ENCODE data around the gene FGD5.

Gene FGD5

GRCh38 chr3:14925729-14926591 lies 107.2 kb downstream of the FGD5 start:
- Histone ChIP-seq H3K79me2 (ENCODE audit: control insufficient read depth, low read length) (no peaks in the 10 kb centered on the region), H3K4me3 (ENCODE audit: low read length) (no peak overlapping the region), H3K4me2 (ENCODE audit: low read length) (no peak overlapping the region), H3K27ac (ENCODE audit: low read depth, low read length) (no peak overlapping the region), H3K27me3 (ENCODE audit: control insufficient read depth, low read length) (no peaks in the 10 kb centered on the region), H3F3A (ENCODE audit: control insufficient read depth, insufficient read depth) (no peaks in the 10 kb centered on the region), H3K36me3 (ENCODE audit: control insufficient read depth, low read length) (no peaks in the 10 kb centered on the region), H3K9me2 (replicated peaks; ENCODE audit: control insufficient read depth, low read length) (no peaks in the 10 kb centered on the region), H3K9me3 (ENCODE audit: control insufficient read depth, insufficient read depth, low read length) (no peaks in the 10 kb centered on the region), H3K4me1 (ENCODE audit: control insufficient read depth, low read length) (no peaks in the 10 kb centered on the region), H4K20me1 (ENCODE audit: control insufficient read depth, insufficient read depth, low read depth, low read length) (no peaks in the 10 kb centered on the region)
- TF ChIP-seq CTCF (IDR thresholded peaks at IDR 0.05; ENCODE audit: low read depth, low read length, poor library complexity, severe bottlenecking) = peak; percentile 83
- TF ChIP-seq EZH2phosphoT487 (IDR thresholded peaks at IDR 0.05; ENCODE audit: borderline replicate concordance, low read length) = no peak

- no peaks in the 10 kb centered on the region for H3F3A ChIP-seq (ENCODE audit: control insufficient read depth, insufficient read depth)
- no peaks in the 10 kb centered on the region for H3K36me3 ChIP-seq (ENCODE audit: control insufficient read depth, low read length)
- no peaks in the 10 kb centered on the region for H3K9me2 ChIP-seq (replicated peaks; ENCODE audit: control insufficient read depth, low read length)
- no peak overlapping the region for H3K4me2 ChIP-seq (ENCODE audit: low read length)
- H3K27me3 ChIP-seq (ENCODE audit: control insufficient read depth, low read length) = no peaks in the 10 kb centered on the region
- no peaks in the 10 kb centered on the region for H3K9me3 ChIP-seq (ENCODE audit: control insufficient read depth, insufficient read depth, low read length)
- no peaks in the 10 kb centered on the region for H3K79me2 ChIP-seq (ENCODE audit: control insufficient read depth, low read length)
- no peaks in the 10 kb centered on the region for H3K4me1 ChIP-seq (ENCODE audit: control insufficient read depth, low read length)
- H3K27ac ChIP-seq (ENCODE audit: low read depth, low read length) = no peak overlapping the region
- no peaks in the 10 kb centered on the region for H4K20me1 ChIP-seq (ENCODE audit: control insufficient read depth, insufficient read depth, low read depth, low read length)
- TF ChIP-seq EZH2phosphoT487 (IDR thresholded peaks at IDR 0.05; ENCODE audit: borderline replicate concordance, low read length) (no peak), CTCF (IDR thresholded peaks at IDR 0.05; ENCODE audit: low read depth, low read length, poor library complexity, severe bottlenecking) (no peak)
- no peak overlapping the region for H3K4me3 ChIP-seq (ENCODE audit: low read length)
Observed at GRCh38 chr3:14926592-14926991, 107.8 kb downstream of the FGD5 start.

- Histone ChIP-seq H3K9me3 (ENCODE audit: control insufficient read depth, insufficient read depth, low read length) (no peaks in the 10 kb centered on the region), H3K9me2 (replicated peaks; ENCODE audit: control insufficient read depth, low read length) (no peaks in the 10 kb centered on the region), H3K79me2 (ENCODE audit: control insufficient read depth, low read length) (no peaks in the 10 kb centered on the region), H4K20me1 (ENCODE audit: control insufficient read depth, insufficient read depth, low read depth, low read length) (no peaks in the 10 kb centered on the region), H3K27ac (ENCODE audit: low read depth, low read length) (no peak overlapping the region), H3K4me2 (ENCODE audit: low read length) (no peak overlapping the region), H3F3A (ENCODE audit: control insufficient read depth, insufficient read depth) (no peaks in the 10 kb centered on the region), H3K4me1 (ENCODE audit: control insufficient read depth, low read length) (no peaks in the 10 kb centered on the region), H3K36me3 (ENCODE audit: control insufficient read depth, low read length) (no peaks in the 10 kb centered on the region), H3K4me3 (ENCODE audit: low read length) (no peak overlapping the region), H3K27me3 (ENCODE audit: control insufficient read depth, low read length) (no peaks in the 10 kb centered on the region)
- TF ChIP-seq EZH2phosphoT487 (IDR thresholded peaks at IDR 0.05; ENCODE audit: borderline replicate concordance, low read length) (no peak), CTCF (IDR thresholded peaks at IDR 0.05; ENCODE audit: low read depth, low read length, poor library complexity, severe bottlenecking) (no peak)
Observed at GRCh38 chr3:14927308-14927707, 108.5 kb downstream of the FGD5 start.
